ENCODE measurements around the gene PCK2. TPM values are rescaled to one million over a fixed set of nuclear protein-coding genes. Genes with fewer than 3 reads are reported as not detected.

PCK2 gene
- total and polyA plus RNA-seq, 4 donors = 39.8 to 250 (median 221) TPM

- WGBS = 34% methylated on average over 13 of the region's 13 CpGs
- Histone ChIP-seq H3K27ac (ENCODE audit: low read depth in 1 of 2, low read length in 2 of 2) (peak overlapping the region; percentile 90 to 94), H3K27me3 (ENCODE audit: control insufficient read depth in 4 of 4, insufficient read depth in 4 of 4, low read length in 3 of 4) (no peaks in the 10 kb centered on the region), H3K4me3 (ENCODE audit: low read depth in 1 of 3, low read length in 3 of 3) (peak overlapping the region; percentile 81 to 89 (median 85)), H3K4me1 (ENCODE audit: control insufficient read depth in 4 of 4, insufficient read depth in 4 of 4, low read length in 3 of 4) (peaks cover 4 to 53% (median 39%) of the 10 kb centered on the region in 4 donors), H3K9me3 (ENCODE audit: control insufficient read depth in 4 of 4, low read length in 3 of 4) (no peaks in the 10 kb centered on the region), H3K9ac (ENCODE audit: low read depth in 1 of 2, low read length in 2 of 2) (peak overlapping the region; percentile 56 to 79), H3K36me3 (ENCODE audit: control insufficient read depth in 4 of 4, insufficient read depth in 3 of 4, low read depth in 1 of 4, low read length in 3 of 4) (peaks cover 2 to 16% (median 13%) of the 10 kb centered on the region in 4 donors)
- TF ChIP-seq RXRA (IDR thresholded peaks at IDR 0.05) (peak in 1 of 2 donors; percentile 47), YY1 (IDR thresholded peaks at IDR 0.05) (no peak), ZBTB33 (IDR thresholded peaks at IDR 0.05) (no peak), EGR1 (IDR thresholded peaks at IDR 0.05; ENCODE audit: low read depth in 2 of 2) (no peak), HNF4G (IDR thresholded peaks at IDR 0.05) (no peak), CTCF (IDR thresholded peaks at IDR 0.05; ENCODE audit: low read depth, low read length, missing input control) (no peak), ATF3 (IDR thresholded peaks at IDR 0.05) (no peak), GABPA (IDR thresholded peaks at IDR 0.05 in 1 of 2, conservative IDR thresholded peaks at IDR 0.05 in 1 of 2) (no peak), JUND (IDR thresholded peaks at IDR 0.05) (no peak)
- no peak for DNase-seq (ENCODE audit: low spot score)
These were observed 42.8 kb downstream of the PCK2 start for GRCh38 chr14:24136684-24137528.

GRCh38 chr14:24137529-24138395, 43.7 kb downstream of the PCK2 start:
- H3K27ac ChIP-seq (ENCODE audit: low read depth in 1 of 2, low read length in 2 of 2) = no peak overlapping the region
- peaks cover 2 to 16% (median 13%) of the 10 kb centered on the region in 4 donors for H3K36me3 ChIP-seq (ENCODE audit: control insufficient read depth in 4 of 4, insufficient read depth in 3 of 4, low read depth in 1 of 4, low read length in 3 of 4)
- no peaks in the 10 kb centered on the region for H3K27me3 ChIP-seq (ENCODE audit: control insufficient read depth in 4 of 4, insufficient read depth in 4 of 4, low read length in 3 of 4)
- no peak overlapping the region for H3K4me3 ChIP-seq (ENCODE audit: low read depth in 1 of 3, low read length in 3 of 3)
- no peak overlapping the region for H3K9ac ChIP-seq (ENCODE audit: low read depth in 1 of 2, low read length in 2 of 2)
- no peak for DNase-seq (ENCODE audit: low spot score)
- H3K4me1 ChIP-seq (ENCODE audit: control insufficient read depth in 4 of 4, insufficient read depth in 4 of 4, low read length in 3 of 4) = peaks cover 4 to 49% (median 36%) of the 10 kb centered on the region in 4 donors
- TF ChIP-seq HNF4G (IDR thresholded peaks at IDR 0.05) (no peak), TAF1 (conservative IDR thresholded peaks at IDR 0.05) (no peak), REST (IDR thresholded peaks at IDR 0.05) (no peak), ZBTB33 (IDR thresholded peaks at IDR 0.05) (no peak), CTCF (IDR thresholded peaks at IDR 0.05; ENCODE audit: low read depth, low read length, missing input control) (no peak), FOXA2 (IDR thresholded peaks at IDR 0.05) (no peak), FOXA1 (IDR thresholded peaks at IDR 0.05) (no peak), SP1 (IDR thresholded peaks at IDR 0.05) (no peak), ATF3 (IDR thresholded peaks at IDR 0.05) (no peak), JUND (IDR thresholded peaks at IDR 0.05) (no peak), GABPA (IDR thresholded peaks at IDR 0.05 in 1 of 2, conservative IDR thresholded peaks at IDR 0.05 in 1 of 2) (no peak), EGR1 (IDR thresholded peaks at IDR 0.05; ENCODE audit: low read depth in 2 of 2) (no peak)
- H3K9me3 ChIP-seq (ENCODE audit: control insufficient read depth in 4 of 4, low read length in 3 of 4) = no peaks in the 10 kb centered on the region
- WGBS = 93% methylated on average over 8 of the region's 8 CpGs

Measured in liver (tissue), 9 donors.